IPS-18a (cell line): ENCODE data around the gene ING3.

ENCODE experiments used
- H3K27ac ChIP-seq: one replicate; pipeline ENCODE4 v1.5.1; 2013; ENCODE audit warnings: low read length
- H3K27me3 ChIP-seq: one replicate; pipeline ENCODE4 v1.6.1; 2013; ENCODE audit warnings: mild to moderate bottlenecking, low read length; ENCODE audit not compliant: control insufficient read depth, insufficient read depth
- H3K36me3 ChIP-seq: one replicate; pipeline ENCODE4 v1.6.1; 2013; ENCODE audit warnings: low read depth, low read length; ENCODE audit not compliant: control insufficient read depth
- H3K4me1 ChIP-seq: one replicate; pipeline ENCODE4 v1.6.1; 2013; ENCODE audit warnings: low read depth, low read length; ENCODE audit not compliant: control insufficient read depth
- H3K4me3 ChIP-seq: one replicate; pipeline ENCODE4 v1.5.1; 2013; ENCODE audit warnings: low read length
- H3K9ac ChIP-seq: one replicate; pipeline ENCODE4 v1.6.1; 2013; ENCODE audit warnings: mild to moderate bottlenecking, low read length, moderate library complexity
- H3K9me3 ChIP-seq: one replicate; pipeline ENCODE4 v1.6.1; 2013; ENCODE audit warnings: low read depth, low read length; ENCODE audit not compliant: control insufficient read depth

The ING3 gene

DNA sequence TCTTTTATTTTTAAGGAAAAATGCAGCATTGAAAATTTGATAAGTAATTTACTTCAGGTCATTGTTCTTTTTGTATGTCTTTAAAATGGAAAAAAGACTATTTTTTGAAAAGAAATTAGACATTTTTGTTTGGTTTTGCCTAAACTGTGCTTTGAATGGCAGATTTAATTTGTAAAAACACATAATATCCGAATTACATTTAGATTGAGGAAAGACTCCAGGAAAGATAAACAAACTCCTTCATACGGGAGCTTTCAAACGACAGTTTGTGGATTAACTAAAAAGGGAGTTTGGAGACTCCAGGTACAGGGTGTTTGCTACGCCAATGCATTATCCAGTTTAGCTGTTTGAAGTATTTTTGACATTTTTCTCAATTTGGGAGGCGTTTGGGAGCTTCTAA is 74.0 kb downstream of the ING3 start:
- no peaks in the 10 kb centered on the region for H3K36me3 ChIP-seq
- no peak overlapping the region for H3K9ac ChIP-seq
- no peaks in the 10 kb centered on the region for H3K27me3 ChIP-seq
- H3K4me3 ChIP-seq = no peak overlapping the region
- H3K9me3 ChIP-seq = no peaks in the 10 kb centered on the region
- no peaks in the 10 kb centered on the region for H3K4me1 ChIP-seq
- no peak overlapping the region for H3K27ac ChIP-seq

GRCh38 chr7:121026159-121026558 is 75.6 kb downstream of the ING3 start:
- no peak overlapping the region for H3K9ac ChIP-seq

GRCh38 chr7:121026577-121027111 is 76.1 kb downstream of the ING3 start:
- Histone ChIP-seq H3K9me3 (no peaks in the 10 kb centered on the region), H3K4me3 (no peak overlapping the region), H3K4me1 (no peaks in the 10 kb centered on the region), H3K27me3 (no peaks in the 10 kb centered on the region), H3K9ac (no peak overlapping the region), H3K27ac (no peak overlapping the region), H3K36me3 (no peaks in the 10 kb centered on the region)

More at GRCh38 chr7:121026159-121026558, 75.6 kb downstream of the ING3 start:
- Histone ChIP-seq H3K27me3 (no peaks in the 10 kb centered on the region), H3K4me1 (no peaks in the 10 kb centered on the region), H3K27ac (no peak overlapping the region), H3K9me3 (no peaks in the 10 kb centered on the region), H3K4me3 (no peak overlapping the region), H3K36me3 (no peaks in the 10 kb centered on the region)
